ENCODE results near the gene LENG8. TPM values are rescaled to one million over a fixed set of nuclear protein-coding genes. Genes with fewer than 3 reads are reported as not detected.
A peak's percentile ranks its signal among the peaks of the same experiment; 100 is the strongest.

Gene LENG8
- polyA plus RNA-seq, 3 donors: 3.6 to 341 (median 5.8) TPM

GRCh38 chr19:54434873-54435214 lies 14.2 kb upstream of the LENG8 start:
- Histone ChIP-seq H3K27me3 (ENCODE audit: control insufficient read depth in 2 of 2, insufficient read depth in 2 of 2, low read length in 2 of 2) (peaks cover 2 to 33% of the 10 kb centered on the region in 2 donors), H3K4me2 (replicated peaks; ENCODE audit: extremely low read depth, low read length, poor library complexity, severe bottlenecking) (no peak overlapping the region), H3K9ac (ENCODE audit: insufficient read depth, low read length, poor library complexity, severe bottlenecking) (no peak overlapping the region), H2AFZ (ENCODE audit: insufficient read depth, low read depth, low read length, poor library complexity, severe bottlenecking) (no peak overlapping the region), H3K27ac (ENCODE audit: low read depth in 1 of 2, low read length in 2 of 2) (no peak overlapping the region), H3K36me3 (replicated peaks in 1 of 2; ENCODE audit: control insufficient read depth in 1 of 2, insufficient read depth in 2 of 2, low read length in 2 of 2) (peaks cover 2 to 11% of the 10 kb centered on the region in 2 donors), H3K4me3 (replicated peaks in 1 of 3; ENCODE audit: low read depth in 2 of 3, low read length in 3 of 3) (no peak overlapping the region), H3K4me1 (ENCODE audit: control insufficient read depth in 1 of 2, insufficient read depth in 2 of 2, low read length in 2 of 2) (peaks cover 3 to 16% of the 10 kb centered on the region in 2 donors), H3K9me3 (replicated peaks in 1 of 2; ENCODE audit: control insufficient read depth in 1 of 2, insufficient read depth in 1 of 2, low read length in 2 of 2) (no peaks in the 10 kb centered on the region), H3K79me2 (ENCODE audit: insufficient read depth, low read length) (no peaks in the 10 kb centered on the region), H4K20me1 (ENCODE audit: insufficient read depth, low read length) (peaks cover 41% of the 10 kb centered on the region)
- TF ChIP-seq, protein P1, sequence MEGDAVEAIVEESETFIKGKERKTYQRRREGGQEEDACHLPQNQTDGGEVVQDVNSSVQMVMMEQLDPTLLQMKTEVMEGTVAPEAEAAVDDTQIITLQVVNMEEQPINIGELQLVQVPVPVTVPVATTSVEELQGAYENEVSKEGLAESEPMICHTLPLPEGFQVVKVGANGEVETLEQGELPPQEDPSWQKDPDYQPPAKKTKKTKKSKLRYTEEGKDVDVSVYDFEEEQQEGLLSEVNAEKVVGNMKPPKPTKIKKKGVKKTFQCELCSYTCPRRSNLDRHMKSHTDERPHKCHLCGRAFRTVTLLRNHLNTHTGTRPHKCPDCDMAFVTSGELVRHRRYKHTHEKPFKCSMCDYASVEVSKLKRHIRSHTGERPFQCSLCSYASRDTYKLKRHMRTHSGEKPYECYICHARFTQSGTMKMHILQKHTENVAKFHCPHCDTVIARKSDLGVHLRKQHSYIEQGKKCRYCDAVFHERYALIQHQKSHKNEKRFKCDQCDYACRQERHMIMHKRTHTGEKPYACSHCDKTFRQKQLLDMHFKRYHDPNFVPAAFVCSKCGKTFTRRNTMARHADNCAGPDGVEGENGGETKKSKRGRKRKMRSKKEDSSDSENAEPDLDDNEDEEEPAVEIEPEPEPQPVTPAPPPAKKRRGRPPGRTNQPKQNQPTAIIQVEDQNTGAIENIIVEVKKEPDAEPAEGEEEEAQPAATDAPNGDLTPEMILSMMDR (IDR thresholded peaks at IDR 0.05): no peak
- H3K27me3 Mint-ChIP-seq (ENCODE audit: low read depth in 3 of 3): peaks cover 27 to 46% (median 33%) of the 10 kb centered on the region in 3 donors
- no peak for DNase-seq
- H3K27ac Mint-ChIP-seq: peak overlapping the region in 1 of 7 donors; percentile 15
- WGBS (ENCODE audit: insufficient coverage): 63% methylated on average over 8 of the region's 11 CpGs
- H3K36me3 Mint-ChIP-seq: peaks cover 14 to 27% of the 10 kb centered on the region in 2 donors
- peaks cover 7% of the 10 kb centered on the region for H3K4me1 Mint-ChIP-seq
- intact Hi-C loops (cut with micrococcal nuclease): no loop called here
- H3K9me3 Mint-ChIP-seq: peaks cover 0 to 4% (median 0%) of the 10 kb centered on the region in 7 donors
- peak overlapping the region in 1 of 2 donors; percentile 47 for H3K4me3 Mint-ChIP-seq

DNA sequence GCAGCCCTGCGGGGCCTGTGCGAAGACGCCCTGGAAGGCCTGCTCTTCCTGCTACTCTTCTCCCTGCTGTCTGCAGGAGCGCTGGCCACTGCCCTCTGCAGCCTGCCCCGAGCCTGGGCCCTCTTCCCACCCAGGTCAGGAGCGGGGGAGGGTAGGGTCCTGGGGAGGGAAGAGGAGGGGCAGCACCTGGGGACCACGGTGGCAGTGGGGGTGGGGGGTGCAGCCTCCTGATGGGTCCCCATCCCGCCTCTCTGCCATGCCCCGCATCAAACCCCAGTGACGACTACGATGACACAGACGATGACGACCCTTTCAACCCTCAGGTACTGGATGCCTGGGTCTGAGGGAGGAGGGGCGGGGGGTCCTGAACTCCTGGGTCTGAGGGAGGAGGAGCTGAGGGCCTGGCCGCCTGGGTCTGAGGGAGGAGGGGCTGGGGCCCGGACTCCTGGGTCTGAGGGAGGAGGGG lies 13.4 kb upstream of the LENG8 start:
- DNase-seq: no peak
- H3K4me2 ChIP-seq (replicated peaks; ENCODE audit: extremely low read depth, low read length, poor library complexity, severe bottlenecking): no peak overlapping the region
- no peaks in the 10 kb centered on the region for H3K9me3 ChIP-seq (replicated peaks in 1 of 2; ENCODE audit: control insufficient read depth in 1 of 2, insufficient read depth in 1 of 2, low read length in 2 of 2)
- H4K20me1 ChIP-seq (ENCODE audit: insufficient read depth, low read length): peaks cover 44% of the 10 kb centered on the region
- H3K9ac ChIP-seq (ENCODE audit: insufficient read depth, low read length, poor library complexity, severe bottlenecking): no peak overlapping the region
- H2AFZ ChIP-seq (ENCODE audit: insufficient read depth, low read depth, low read length, poor library complexity, severe bottlenecking): no peak overlapping the region
- peaks cover 18 to 35% of the 10 kb centered on the region in 2 donors for H3K36me3 Mint-ChIP-seq
- intact Hi-C loops (cut with micrococcal nuclease): no loop called here
- no peak overlapping the region for H3K4me3 Mint-ChIP-seq
- TF ChIP-seq, protein P1 (IDR thresholded peaks at IDR 0.05): no peak
- no peak overlapping the region for H3K4me3 ChIP-seq (replicated peaks in 1 of 3; ENCODE audit: low read depth in 2 of 3, low read length in 3 of 3)
- H3K9me3 Mint-ChIP-seq: peaks cover 0 to 4% (median 0%) of the 10 kb centered on the region in 7 donors
- H3K4me1 ChIP-seq (ENCODE audit: control insufficient read depth in 1 of 2, insufficient read depth in 2 of 2, low read length in 2 of 2): peaks cover 2 to 11% of the 10 kb centered on the region in 2 donors
- H3K27me3 ChIP-seq (ENCODE audit: control insufficient read depth in 2 of 2, insufficient read depth in 2 of 2, low read length in 2 of 2): peaks cover 0 to 27% of the 10 kb centered on the region in 2 donors
- H3K27ac Mint-ChIP-seq: no peak overlapping the region
- no peak overlapping the region for H3K27ac ChIP-seq (ENCODE audit: low read depth in 1 of 2, low read length in 2 of 2)
- 75% methylated on average over 5 of the region's 16 CpGs for WGBS (ENCODE audit: insufficient coverage)
- H3K36me3 ChIP-seq (replicated peaks in 1 of 2; ENCODE audit: control insufficient read depth in 1 of 2, insufficient read depth in 2 of 2, low read length in 2 of 2): peaks cover 5 to 11% of the 10 kb centered on the region in 2 donors
- peaks cover 24 to 43% (median 26%) of the 10 kb centered on the region in 3 donors for H3K27me3 Mint-ChIP-seq (ENCODE audit: low read depth in 3 of 3)
- H3K79me2 ChIP-seq (ENCODE audit: insufficient read depth, low read length): no peaks in the 10 kb centered on the region
- H3K4me1 Mint-ChIP-seq: peaks cover 7% of the 10 kb centered on the region

Measured in CD14-positive monocyte (primary cell).